ENCODE data around the gene KRTAP25-1. TPM values are rescaled to one million over a fixed set of nuclear protein-coding genes. Genes with fewer than 3 reads are reported as not detected.

The KRTAP25-1 gene
- total RNA-seq, 1 donor from 2014 or later, result not detected

- Histone ChIP-seq H3K27me3 (ENCODE audit: control insufficient read depth, insufficient read depth, low read length) (no peaks in the 10 kb centered on the region), H3K4me3 (ENCODE audit: low read depth, low read length) (no peak overlapping the region), H3K36me3 (ENCODE audit: control insufficient read depth, insufficient read depth, low read length) (no peaks in the 10 kb centered on the region)
- no peak for FAIRE-seq
- no peak for DNase-seq (ENCODE audit: low read depth)
- no peak for TF ChIP-seq CTCF (IDR thresholded peaks at IDR 0.05; ENCODE audit: insufficient read depth, low read length, severe bottlenecking)
These were observed 15.8 kb upstream of the KRTAP25-1 start for GRCh38 chr21:30305136-30305535.

- no peak for TF ChIP-seq CTCF (IDR thresholded peaks at IDR 0.05; ENCODE audit: insufficient read depth, low read length, severe bottlenecking)
- H3K36me3 ChIP-seq (ENCODE audit: control insufficient read depth, insufficient read depth, low read length), result no peaks in the 10 kb centered on the region
- FAIRE-seq, result no peak
These were observed 6.5 kb downstream of the KRTAP25-1 start, which contains the start of gene KRTAP24-1 for GRCh38 chr21:30282850-30283249. KRTAP24-1 (minus strand) TSS chr21:30282950; CDS start chr21:30282932, 18 bp downstream.

GRCh38 chr21:30271611-30272010, 17.7 kb downstream of the KRTAP25-1 start:
- Histone ChIP-seq H3K4me3 (ENCODE audit: low read depth, low read length) (no peak overlapping the region), H3K36me3 (ENCODE audit: control insufficient read depth, insufficient read depth, low read length) (no peaks in the 10 kb centered on the region), H3K27me3 (ENCODE audit: control insufficient read depth, insufficient read depth, low read length) (no peaks in the 10 kb centered on the region)
- FAIRE-seq, result no peak
- DNase-seq (ENCODE audit: low read depth), result no peak
- no peak for TF ChIP-seq CTCF (IDR thresholded peaks at IDR 0.05; ENCODE audit: insufficient read depth, low read length, severe bottlenecking)

More at GRCh38 chr21:30282850-30283249, 6.5 kb downstream of the KRTAP25-1 start, which contains the start of gene KRTAP24-1:
- Histone ChIP-seq H3K27me3 (ENCODE audit: control insufficient read depth, insufficient read depth, low read length) (no peaks in the 10 kb centered on the region), H3K4me3 (ENCODE audit: low read depth, low read length) (no peak within 1 kb of the TSS)
- DNase-seq (ENCODE audit: low read depth), result no peak

- no peak for TF ChIP-seq CTCF (IDR thresholded peaks at IDR 0.05; ENCODE audit: insufficient read depth, low read length, severe bottlenecking)
- no peak for DNase-seq (ENCODE audit: low read depth)
- no peaks in the 10 kb centered on the region for H3K27me3 ChIP-seq (ENCODE audit: control insufficient read depth, insufficient read depth, low read length)
- H3K36me3 ChIP-seq (ENCODE audit: control insufficient read depth, insufficient read depth, low read length), result no peaks in the 10 kb centered on the region
- FAIRE-seq, result no peak
- H3K4me3 ChIP-seq (ENCODE audit: low read depth, low read length), result no peak overlapping the region
These were observed 18.2 kb downstream of the KRTAP25-1 start for GRCh38 chr21:30271156-30271555.

GRCh38 chr21:30269803-30270530, 19.3 kb downstream of the KRTAP25-1 start:
- Histone ChIP-seq H3K36me3 (ENCODE audit: control insufficient read depth, insufficient read depth, low read length) (no peaks in the 10 kb centered on the region), H3K4me3 (ENCODE audit: low read depth, low read length) (no peak overlapping the region), H3K27me3 (ENCODE audit: control insufficient read depth, insufficient read depth, low read length) (no peaks in the 10 kb centered on the region)
- FAIRE-seq, result no peak
- DNase-seq (ENCODE audit: low read depth), result no peak
- TF ChIP-seq CTCF (IDR thresholded peaks at IDR 0.05; ENCODE audit: insufficient read depth, low read length, severe bottlenecking), result no peak
